Liver (tissue), 3 donors: ENCODE results near the gene ATXN1.

Experiments
- CTCF ChIP-seq: fragments of 150-350 bp; IDR thresholded peaks from 2 replicates; pipeline ENCODE4 v1.5.1; 2017; ENCODE audit warnings: improper control_type of control experiment, low read depth, low read length; ENCODE audit not compliant: missing input control
- MAX ChIP-seq: IDR thresholded peaks from 2 replicates; pipeline ENCODE4 v1.6.1; 2016; ENCODE audit warnings: antibody characterized with exemption
- RXRA ChIP-seq, 2 donors: IDR thresholded peaks; 2 replicates each; pipeline ENCODE4 v1.6.1; 2017 to 2018; ENCODE audit warnings: antibody characterized with exemption in 2 of 2, mild to moderate bottlenecking in 1 of 2
- TAF1 ChIP-seq: conservative IDR thresholded peaks from 2 replicates; pipeline ENCODE4 v1.6.1; 2016; ENCODE audit warnings: antibody characterized with exemption, mild to moderate bottlenecking
- ZBTB33 ChIP-seq: IDR thresholded peaks from 2 replicates; pipeline ENCODE4 v1.6.1; 2016; ENCODE audit warnings: antibody characterized with exemption
- donor health status: healthy.
- donor health status: healthy.

- TF ChIP-seq TAF1 (no peak), RXRA (IDR thresholded peaks at IDR 0.05) (no peak), CTCF (no peak), MAX (no peak), ZBTB33 (no peak)
Measured at GRCh38 chr6:16480763-16481560, 280.3 kb downstream of the ATXN1 start.
